Amygdala (tissue), 56 donors: ENCODE data around the gene STIP1.

Experiments
- DNase-seq, 56 donors: peaks; one replicate each; lab custom pipeline; 2025; lab: John Stamatoyannopoulos, UW

STIP1 gene

GRCh38 chr11:64185693-64186491 lies at the start of gene STIP1:
Gene STIP1, plus strand, starts transcription at chr11:64186171. Its CDS starts 91 bp downstream, at chr11:64186262.
- DNase-seq: peak; percentile 97 to 100 (median 99)

GRCh38 chr11:64136765-64137441 lies 49.1 kb upstream of the STIP1 start:
- DNase-seq: no peak

GRCh38 chr11:64138398-64138797 lies 47.6 kb upstream of the STIP1 start:
- DNase-seq: no peak

GRCh38 chr11:64139049-64139448 lies 46.9 kb upstream of the STIP1 start:
- no peak for DNase-seq

GRCh38 chr11:64140082-64140481 lies 45.9 kb upstream of the STIP1 start:
- no peak for DNase-seq

GRCh38 chr11:64141081-64141783 lies 44.7 kb upstream of the STIP1 start:
- peak in 20 of 56 donors; percentile 14 to 73 (median 41) for DNase-seq

- DNase-seq: no peak
Observed at GRCh38 chr11:64144587-64145472, 41.1 kb upstream of the STIP1 start.

GRCh38 chr11:64146036-64146955 lies 39.7 kb upstream of the STIP1 start:
- DNase-seq: peak in 15 of 56 donors; percentile 11 to 52 (median 26)

- DNase-seq: peak; percentile 42 to 94 (median 81)
Observed at GRCh38 chr11:64148226-64148916, 37.6 kb upstream of the STIP1 start.

- DNase-seq: no peak
Observed at GRCh38 chr11:64148917-64149617, 36.9 kb upstream of the STIP1 start.

GRCh38 chr11:64150051-64150450 lies 35.9 kb upstream of the STIP1 start:
- no peak for DNase-seq

- peak in 26 of 56 donors; percentile 10 to 71 (median 36) for DNase-seq
Observed at GRCh38 chr11:64150481-64151239, 35.3 kb upstream of the STIP1 start.

GRCh38 chr11:64151337-64151736 lies 34.6 kb upstream of the STIP1 start:
- no peak for DNase-seq

- DNase-seq: peak in 41 of 56 donors; percentile 18 to 74 (median 40)
Observed at GRCh38 chr11:64152841-64153691, 32.9 kb upstream of the STIP1 start.

- no peak for DNase-seq
Observed at GRCh38 chr11:64153812-64154211, 32.2 kb upstream of the STIP1 start.
